Measurements from ENCODE around the gene SLC30A4. TPM values are rescaled to one million over a fixed set of nuclear protein-coding genes. Genes with fewer than 3 reads are reported as not detected.
"Not testable (repeated sequence)": the region's sequence is repeated elsewhere in the genome, so short reads cannot be mapped to it uniquely, and the experiment has no call there.

SLC30A4 gene
- total RNA-seq, 1 experiment from 2014 or later, result 1.3 TPM

GRCh38 chr15:45536934-45537333 is 14.4 kb upstream of the SLC30A4 start:
- H3K27ac ChIP-seq (ENCODE audit: low read length), result no peak overlapping the region
- ChIA-PET CTCF (no interaction called here), POLR2A (ENCODE audit: unreplicated experiment) (interaction anchor here (0.6 kb wide), 1 partner anchor 50 kb away, joined by 4 read pairs; the partner anchor contains the start of gene BLOC1S6)
- H3F3A ChIP-seq (ENCODE audit: low read length, unreplicated experiment), result no peaks in the 10 kb centered on the region
- no peak for TF ChIP-seq CTCF (conservative IDR thresholded peaks at IDR 0.05; ENCODE audit: low read depth, low read length)
- TF ChIP-seq EZH2 (IDR thresholded peaks at IDR 0.05; ENCODE audit: low read length, unreplicated experiment), result no peak
- no peak for TF ChIP-seq EZH2phosphoT487 (IDR thresholded peaks at IDR 0.05; ENCODE audit: borderline replicate concordance, low read length)
- H3K27me3 ChIP-seq (ENCODE audit: low read length), result no peaks in the 10 kb centered on the region
- no peaks in the 10 kb centered on the region for H3K9me2 ChIP-seq (replicated peaks; ENCODE audit: low read length)
- H3K9me3 ChIP-seq (ENCODE audit: low read length), result no peaks in the 10 kb centered on the region
- no peaks in the 10 kb centered on the region for H4K20me1 ChIP-seq (ENCODE audit: low read length)
- no TSS peak for BruUV-seq (replicated peaks)
- no peak overlapping the region for H3K9ac ChIP-seq (ENCODE audit: low read length)
- no peaks in the 10 kb centered on the region for H3K79me2 ChIP-seq (ENCODE audit: low read length)
- H3K36me3 ChIP-seq (ENCODE audit: low read depth, low read length), result no peaks in the 10 kb centered on the region
- ATAC-seq (no peak), DNase-seq (no peak)
- H2AFZ ChIP-seq (ENCODE audit: low read length), result no peak overlapping the region
- H3K4me2 ChIP-seq (ENCODE audit: low read length), result no peak overlapping the region
- H3K4me1 ChIP-seq (ENCODE audit: insufficient read depth, low read length), result no peaks in the 10 kb centered on the region
- H3K4me3 ChIP-seq (ENCODE audit: low read length), result no peak overlapping the region
- intact Hi-C loops (cut with micrococcal nuclease), result no loop called here

- ChIA-PET CTCF (no interaction called here), POLR2A (ENCODE audit: unreplicated experiment) (no interaction called here)
- Histone ChIP-seq H3F3A (ENCODE audit: low read length, unreplicated experiment) (no peaks in the 10 kb centered on the region), H4K20me1 (ENCODE audit: low read length) (no peaks in the 10 kb centered on the region), H3K36me3 (ENCODE audit: low read depth, low read length) (no peaks in the 10 kb centered on the region), H3K9me3 (ENCODE audit: low read length) (no peaks in the 10 kb centered on the region), H3K9me2 (replicated peaks; ENCODE audit: low read length) (no peaks in the 10 kb centered on the region), H3K9ac (ENCODE audit: low read length) (no peak overlapping the region), H3K79me2 (ENCODE audit: low read length) (no peaks in the 10 kb centered on the region), H3K4me1 (ENCODE audit: insufficient read depth, low read length) (no peaks in the 10 kb centered on the region), H2AFZ (ENCODE audit: low read length) (no peak overlapping the region), H3K27ac (ENCODE audit: low read length) (no peak overlapping the region), H3K4me2 (ENCODE audit: low read length) (no peak overlapping the region), H3K27me3 (ENCODE audit: low read length) (no peaks in the 10 kb centered on the region), H3K4me3 (ENCODE audit: low read length) (no peak overlapping the region)
- TF ChIP-seq CTCF (conservative IDR thresholded peaks at IDR 0.05; ENCODE audit: low read depth, low read length) (no peak), EZH2 (IDR thresholded peaks at IDR 0.05; ENCODE audit: low read length, unreplicated experiment) (no peak), EZH2phosphoT487 (IDR thresholded peaks at IDR 0.05; ENCODE audit: borderline replicate concordance, low read length) (no peak)
- DNase-seq (no peak), ATAC-seq (no peak)
- intact Hi-C loops (cut with micrococcal nuclease), result no loop called here
- no TSS peak for BruUV-seq (replicated peaks)
Observed at GRCh38 chr15:45535486-45536042, 13.0 kb upstream of the SLC30A4 start.

- Histone ChIP-seq H3K36me3 (ENCODE audit: low read depth, low read length) (no peaks in the 10 kb centered on the region), H3F3A (ENCODE audit: low read length, unreplicated experiment) (no peaks in the 10 kb centered on the region), H3K27ac (ENCODE audit: low read length) (no peak overlapping the region), H4K20me1 (ENCODE audit: low read length) (no peaks in the 10 kb centered on the region), H3K9me3 (ENCODE audit: low read length) (no peaks in the 10 kb centered on the region), H2AFZ (ENCODE audit: low read length) (no peak overlapping the region), H3K9ac (ENCODE audit: low read length) (no peak overlapping the region), H3K4me3 (ENCODE audit: low read length) (no peak overlapping the region), H3K27me3 (ENCODE audit: low read length) (no peaks in the 10 kb centered on the region), H3K4me2 (ENCODE audit: low read length) (no peak overlapping the region), H3K4me1 (ENCODE audit: insufficient read depth, low read length) (no peaks in the 10 kb centered on the region), H3K79me2 (ENCODE audit: low read length) (no peaks in the 10 kb centered on the region), H3K9me2 (replicated peaks; ENCODE audit: low read length) (no peaks in the 10 kb centered on the region)
- POLR2A ChIA-PET (ENCODE audit: unreplicated experiment), result no interaction called here
- CTCF ChIA-PET, result no interaction called here
- ATAC-seq (no peak), DNase-seq (no peak)
- TF ChIP-seq CTCF (conservative IDR thresholded peaks at IDR 0.05; ENCODE audit: low read depth, low read length) (no peak), EZH2phosphoT487 (IDR thresholded peaks at IDR 0.05; ENCODE audit: borderline replicate concordance, low read length) (no peak), EZH2 (IDR thresholded peaks at IDR 0.05; ENCODE audit: low read length, unreplicated experiment) (no peak)
- no TSS peak for BruUV-seq (replicated peaks)
- intact Hi-C loops (cut with micrococcal nuclease), result no loop called here
Observed at GRCh38 chr15:45534821-45535220, 12.3 kb upstream of the SLC30A4 start.

- H3K27me3 ChIP-seq (ENCODE audit: low read length); H3K36me3 ChIP-seq (ENCODE audit: low read depth, low read length); H3K9me3 ChIP-seq (ENCODE audit: low read length); H3K79me2 ChIP-seq (ENCODE audit: low read length); POLR2A ChIA-PET (ENCODE audit: unreplicated experiment); H3K4me2 ChIP-seq (ENCODE audit: low read length); H3K4me1 ChIP-seq (ENCODE audit: insufficient read depth, low read length); CTCF ChIA-PET; H2AFZ ChIP-seq (ENCODE audit: low read length); H3F3A ChIP-seq (ENCODE audit: low read length, unreplicated experiment); intact Hi-C loops (cut with micrococcal nuclease); H4K20me1 ChIP-seq (ENCODE audit: low read length); H3K9me2 ChIP-seq (replicated peaks; ENCODE audit: low read length); BruUV-seq (replicated peaks); ATAC-seq; H3K4me3 ChIP-seq (ENCODE audit: low read length); H3K9ac ChIP-seq (ENCODE audit: low read length); H3K27ac ChIP-seq (ENCODE audit: low read length): not testable (repeated sequence)
- peak; percentile 5 for DNase-seq
Observed at GRCh38 chr15:45532892-45533291, 10.3 kb upstream of the SLC30A4 start.
